H1 (cell line): Measurements from ENCODE around the gene CABCOCO1. TPM values are rescaled to one million over a fixed set of nuclear protein-coding genes. Genes with fewer than 3 reads are reported as not detected.

Experiments
- polyA plus RNA-seq, 7 experiments: library from polyadenylated mRNA; depleted of rRNA in 3 of 7; stranded (reverse) in 5 of 7; unstranded in 2 of 7; fragments of >200 nt in 5 of 7; fragments of 200-250 nt in 2 of 7; gene quantifications; 1 replicate in 5 of 7; 2 replicates in 1 of 7; 4 replicates in 1 of 7; pipeline versions ENCODE4 v1.2.1 to v1.2.3, GENCODE V29; 2011 to 2013; ENCODE audit warnings: missing spikeins in 2 of 7, mixed read lengths in 2 of 7
- total RNA-seq: library from RNA; stranded (reverse); fragmentation: NEBNext Ultra II Directional; extraction: Animal tissue kit (Norgen Biotek cat#: 25700); gene quantifications from 2 replicates; pipeline ENCODE4 v1.2.1, GENCODE V29; 2021
- TF ChIP-seq, protein P1 (sequence below): IDR thresholded peaks from 2 replicates; pipeline ENCODE4 v1.6.1; 2011; ENCODE audit warnings: low read length, improper control_type of control experiment

The CABCOCO1 gene
- total and polyA plus RNA-seq, 2 of the 8 experiments (the other 6 are each of a cell fraction or from before 2014, with no cell fraction given) = not detected

DNA sequence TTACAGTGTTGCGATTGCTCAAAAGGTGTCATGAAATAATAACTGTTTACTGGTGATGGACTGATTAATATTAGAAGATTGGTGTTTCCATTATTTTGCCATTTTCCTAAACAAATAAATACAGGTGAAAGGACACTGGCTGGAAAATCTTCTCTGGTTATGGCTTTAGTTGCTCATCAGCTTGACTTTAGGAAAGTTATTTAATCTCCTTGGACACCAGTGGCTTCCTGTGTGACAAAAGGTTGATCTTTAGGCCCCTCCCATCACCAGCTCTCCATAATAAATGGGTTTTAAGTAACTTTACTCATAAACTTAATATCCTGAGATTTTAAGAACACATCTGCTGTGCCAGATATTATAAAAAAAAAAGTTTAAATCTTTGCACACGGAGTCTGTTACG, 737 bp downstream of the CABCOCO1 start (continued):
- TF ChIP-seq, protein P1, sequence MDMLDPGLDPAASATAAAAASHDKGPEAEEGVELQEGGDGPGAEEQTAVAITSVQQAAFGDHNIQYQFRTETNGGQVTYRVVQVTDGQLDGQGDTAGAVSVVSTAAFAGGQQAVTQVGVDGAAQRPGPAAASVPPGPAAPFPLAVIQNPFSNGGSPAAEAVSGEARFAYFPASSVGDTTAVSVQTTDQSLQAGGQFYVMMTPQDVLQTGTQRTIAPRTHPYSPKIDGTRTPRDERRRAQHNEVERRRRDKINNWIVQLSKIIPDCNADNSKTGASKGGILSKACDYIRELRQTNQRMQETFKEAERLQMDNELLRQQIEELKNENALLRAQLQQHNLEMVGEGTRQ = no peak
